ENCODE measurements around the gene ENO4.

ENO4 gene

GRCh38 chr10:116915340-116915739 is 66.0 kb downstream of the ENO4 start:
- no peak for DNase-seq (ENCODE audit: low spot score)

GRCh38 chr10:116917481-116917880 is 68.2 kb downstream of the ENO4 start:
- no peak for DNase-seq (ENCODE audit: low spot score)

GRCh38 chr10:116918583-116918982 is 69.3 kb downstream of the ENO4 start:
- DNase-seq (ENCODE audit: low spot score) = no peak

- no peak for DNase-seq (ENCODE audit: low spot score)
Measured at GRCh38 chr10:116919164-116919563, 69.9 kb downstream of the ENO4 start.

- DNase-seq (ENCODE audit: low spot score) = no peak
Measured at GRCh38 chr10:116919706-116920105, 70.4 kb downstream of the ENO4 start.

GRCh38 chr10:116925056-116925455 is 75.8 kb downstream of the ENO4 start:
- no peak for DNase-seq (ENCODE audit: low spot score)

- DNase-seq (ENCODE audit: low spot score) = no peak
Measured at GRCh38 chr10:116926426-116926825, 77.1 kb downstream of the ENO4 start.

- no peak for DNase-seq (ENCODE audit: low spot score)
Measured at GRCh38 chr10:116931806-116932205, 82.5 kb downstream of the ENO4 start.
